AG04449 (cell line): ENCODE results near the gene TTLL11.

Experiments
- CTCF ChIA-PET: fragments of 350-600 bp; formaldehyde crosslinking; extraction: SDS; loops from one replicate; lab custom pipeline; 2021; ENCODE audit warnings: antibody characterized with exemption; lab: Yijun Ruan, JAX
- POLR2A ChIA-PET: fragments of 400-600, 350-600 bp; formaldehyde crosslinking; extraction: SDS; loops from one replicate; lab custom pipeline; 2020; ENCODE audit warnings: antibody characterized with exemption, inconsistent platforms; lab: Yijun Ruan, JAX
- DNase-seq: peaks from one replicate; pipeline ENCODE4 v3.0.0-alpha.2; 2010; ENCODE audit warnings: low read depth, low spot score
- H3K4me3 ChIP-seq: 2 replicates; pipeline ENCODE4 v1.5.1; 2011; ENCODE audit warnings: low read depth, mild to moderate bottlenecking, control low read depth, low read length
- CTCF ChIP-seq: IDR thresholded peaks from one replicate; pipeline ENCODE4 v1.5.1; 2011; ENCODE audit warnings: mild to moderate bottlenecking, moderate library complexity, low read length, control low read depth, inconsistent platforms; ENCODE audit not compliant: insufficient read depth; ENCODE audit errors: missing control alignments

Gene TTLL11

GRCh38 chr9:122134822-122135528 lies 41.9 kb upstream of the TTLL11 start:
- ChIA-PET CTCF (interaction anchor here (0.7 to 10.2 kb wide), 10 partner anchors 10 to 216 kb away, joined by 3 to 122 read pairs (median 3); no protein-coding TSS in a partner anchor), POLR2A (no interaction called here)
- no peak for TF ChIP-seq CTCF
- no peak overlapping the region for H3K4me3 ChIP-seq
- no peak for DNase-seq

GRCh38 chr9:122133984-122134535 lies 41.0 kb upstream of the TTLL11 start:
- H3K4me3 ChIP-seq, result no peak overlapping the region
- ChIA-PET POLR2A (no interaction called here), CTCF (interaction anchor here (1.1 to 10.2 kb wide), 7 partner anchors 11 to 219 kb away, joined by 3 to 122 read pairs (median 4); no protein-coding TSS in a partner anchor)
- DNase-seq, result no peak
- no peak for TF ChIP-seq CTCF

GRCh38 chr9:122133263-122133983 lies 40.3 kb upstream of the TTLL11 start:
- DNase-seq, result no peak
- TF ChIP-seq CTCF, result no peak
- POLR2A ChIA-PET, result no interaction called here
- CTCF ChIA-PET, result interaction anchor here (1.0 to 10.2 kb wide), 9 partner anchors 10 to 219 kb away, joined by 3 to 122 read pairs (median 4); no protein-coding TSS in a partner anchor
- H3K4me3 ChIP-seq, result no peak overlapping the region

GRCh38 chr9:122132539-122132938 lies 39.4 kb upstream of the TTLL11 start:
- no peak overlapping the region for H3K4me3 ChIP-seq
- TF ChIP-seq CTCF, result no peak
- no peak for DNase-seq
- POLR2A ChIA-PET, result no interaction called here
- CTCF ChIA-PET, result interaction anchor here (0.9 to 10.2 kb wide), 7 partner anchors 9 to 220 kb away, joined by 3 to 122 read pairs (median 3); no protein-coding TSS in a partner anchor

GRCh38 chr9:122131401-122132001 lies 38.4 kb upstream of the TTLL11 start:
- DNase-seq, result no peak
- ChIA-PET POLR2A (no interaction called here), CTCF (interaction anchor here (1.4 to 10.2 kb wide), 3 partner anchors 8 to 16 kb away, joined by 3 to 122 read pairs (median 3); no protein-coding TSS in a partner anchor)
- H3K4me3 ChIP-seq, result no peak overlapping the region
- TF ChIP-seq CTCF, result no peak
